GM12872 (cell line): ENCODE data around the gene ARL13B.
A peak's percentile ranks its signal among the peaks of the same experiment; 100 is the strongest.

Experiments
- CTCF ChIP-seq: IDR thresholded peaks from 3 replicates; pipeline ENCODE4 v1.5.1; 2011; ENCODE audit warnings: low read depth, mild to moderate bottlenecking, low read length, moderate library complexity; ENCODE audit not compliant: insufficient read depth

The ARL13B gene

DNA sequence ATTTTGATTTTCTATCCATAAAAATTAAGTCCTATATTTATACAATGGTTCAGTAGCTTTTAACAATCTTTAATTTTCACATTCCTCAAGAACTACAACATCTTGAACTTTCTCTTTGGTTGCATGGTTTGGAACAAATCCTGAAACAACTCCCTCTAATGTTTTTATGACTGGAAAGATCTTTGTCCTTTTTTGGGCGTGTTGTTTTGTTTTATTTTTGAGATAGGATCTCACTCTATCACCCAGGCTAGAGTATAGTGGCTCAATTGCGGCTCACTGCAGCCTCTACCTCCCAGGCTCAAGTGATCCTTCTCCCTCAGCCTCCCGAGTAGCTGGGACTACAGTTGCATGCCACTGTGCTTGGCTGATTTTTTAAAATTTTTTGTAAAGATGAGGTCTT lies 44.4 kb downstream of the ARL13B start:
- TF ChIP-seq CTCF: no peak

GRCh38 chr3:94026623-94027022 lies 46.7 kb downstream of the ARL13B start:
- TF ChIP-seq CTCF: no peak

DNA sequence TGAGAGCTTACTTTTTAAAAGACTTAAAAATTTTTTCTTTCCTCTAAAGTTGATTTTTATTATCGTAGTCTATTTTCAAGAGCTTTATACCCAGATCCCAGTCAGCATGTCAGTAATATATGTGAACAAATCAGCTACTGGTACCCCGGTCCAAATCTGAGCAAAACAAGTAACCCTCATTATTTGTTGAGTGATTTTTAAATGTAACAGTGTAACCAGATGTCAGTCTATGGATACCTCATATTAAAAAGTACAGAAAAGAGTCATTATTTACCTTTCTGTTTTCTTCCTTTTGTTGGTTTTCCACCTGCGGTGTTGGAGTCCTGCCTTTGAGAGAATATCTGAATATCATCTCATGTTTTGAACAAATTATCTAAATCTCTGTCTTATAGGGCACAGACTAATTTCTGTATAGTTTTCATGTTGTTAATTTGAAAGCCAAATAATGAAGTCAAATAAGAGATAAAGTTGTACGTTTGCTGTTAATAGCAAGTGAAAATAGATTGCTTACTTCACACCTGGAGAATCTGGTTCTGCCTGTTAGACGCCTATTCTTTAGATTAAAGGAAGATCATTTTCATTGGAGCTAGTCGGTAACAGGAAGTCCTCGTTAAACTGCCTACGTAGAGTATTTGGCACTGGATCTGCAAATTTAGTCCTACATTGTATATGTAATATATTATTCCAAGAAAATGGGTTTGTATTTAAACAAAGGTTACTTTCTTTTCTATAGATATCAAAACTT lies 48.3 kb downstream of the ARL13B start, which contains the start of gene STX19:
TSS of gene STX19 (minus strand) at position 505 of the 745 bp plus-strand sequence. CDS start 13,328 bp downstream, outside the sequence.
- TF ChIP-seq CTCF: no peak

DNA sequence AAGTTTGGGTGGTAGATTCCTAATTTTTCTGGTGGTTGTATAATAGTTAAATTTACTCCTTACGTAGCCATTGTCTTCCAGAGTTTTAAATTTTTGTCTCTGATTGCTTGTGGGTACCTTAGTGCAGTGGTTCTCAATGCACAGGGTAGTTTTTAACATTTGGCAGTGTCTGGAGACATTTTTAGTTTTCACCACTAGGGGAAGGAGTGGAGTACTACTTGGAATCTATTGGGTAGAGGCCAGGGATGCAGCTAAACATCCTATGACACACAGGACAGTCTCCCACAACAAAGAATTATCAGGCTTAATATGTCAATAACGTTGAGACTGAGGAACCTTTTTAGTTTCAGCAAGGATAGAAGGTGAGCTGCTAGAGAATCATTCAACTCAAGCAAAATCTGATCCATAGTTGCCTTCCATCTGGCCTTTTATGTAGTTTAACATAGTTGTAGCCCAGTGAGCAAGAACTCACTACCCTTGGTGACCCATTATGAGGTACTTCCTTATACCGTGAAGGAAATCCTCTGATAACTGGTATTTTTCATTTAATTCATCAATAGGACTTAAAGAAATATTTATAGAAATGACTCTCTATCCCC lies 57.1 kb downstream of the ARL13B start:
- TF ChIP-seq CTCF: peak; percentile 64

GRCh38 chr3:94043285-94043684 lies 63.3 kb downstream of the ARL13B start:
- no peak for TF ChIP-seq CTCF

DNA sequence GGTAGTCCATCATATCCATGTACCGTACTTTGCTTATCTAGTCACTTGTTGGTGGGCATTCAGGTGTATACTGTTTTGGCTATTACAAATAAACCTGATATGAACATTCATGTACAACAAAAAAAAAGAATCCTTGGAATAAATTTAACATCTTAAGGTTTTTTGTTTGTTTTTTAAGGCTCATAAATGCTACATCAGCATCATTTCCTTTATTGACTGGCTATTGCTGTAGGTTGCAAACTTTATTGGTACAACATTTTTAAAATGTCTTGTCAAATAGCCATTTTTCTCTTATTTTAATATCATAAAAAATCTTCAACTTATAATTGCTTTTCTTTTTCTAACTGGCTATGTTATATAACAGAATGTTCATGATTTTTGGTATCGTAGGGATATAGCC lies 66.6 kb downstream of the ARL13B start:
- TF ChIP-seq CTCF: no peak

GRCh38 chr3:94049267-94049666 lies 69.3 kb downstream of the ARL13B start:
- TF ChIP-seq CTCF: no peak
